Measurements from ENCODE around the gene SLC25A28. TPM values are rescaled to one million over a fixed set of nuclear protein-coding genes. Genes with fewer than 3 reads are reported as not detected.
A peak's percentile ranks its signal among the peaks of the same experiment; 100 is the strongest.

SLC25A28 gene
- 14.2 TPM for polyA plus RNA-seq (2013, experiment 1 of 2)
- polyA plus RNA-seq (2013, experiment 2 of 2) = 16.9 TPM

- Histone ChIP-seq H3K36me3 (ENCODE audit: insufficient read depth, low read length) (no peaks in the 10 kb centered on the region), H3K9ac (ENCODE audit: low read depth, low read length) (peak within 1 kb of the TSS; percentile 90), H3K27ac (ENCODE audit: low read depth, low read length) (peak within 1 kb of the TSS; percentile 96), H3K4me3 (ENCODE audit: low read length) (peak within 1 kb of the TSS; percentile 96), H3K27me3 (ENCODE audit: insufficient read depth, low read length) (no peaks in the 10 kb centered on the region), H3K9me3 (ENCODE audit: insufficient read depth, low read depth, low read length) (no peaks in the 10 kb centered on the region), H3K4me1 (ENCODE audit: insufficient read depth, low read length) (peaks cover 23% of the 10 kb centered on the region)
- WGBS = under 1% methylated on average over 75 of the region's 75 CpGs
These were observed at the start of gene SLC25A28 for GRCh38 chr10:99619851-99620710. TSS of gene SLC25A28 (minus strand) at chr10:99620439. CDS start at chr10:99620335, 104 bp downstream.

GRCh38 chr10:99667108-99667751 is 47.0 kb upstream of the SLC25A28 start:
- Histone ChIP-seq H3K4me1 (ENCODE audit: insufficient read depth, low read length) (no peaks in the 10 kb centered on the region), H3K27me3 (ENCODE audit: insufficient read depth, low read length) (no peaks in the 10 kb centered on the region), H3K27ac (ENCODE audit: low read depth, low read length) (no peak overlapping the region), H3K9ac (ENCODE audit: low read depth, low read length) (no peak overlapping the region), H3K4me3 (ENCODE audit: low read length) (no peak overlapping the region), H3K9me3 (ENCODE audit: insufficient read depth, low read depth, low read length) (no peaks in the 10 kb centered on the region), H3K36me3 (ENCODE audit: insufficient read depth, low read length) (peaks cover 41% of the 10 kb centered on the region)
- WGBS = 95% methylated on average over 4 of the region's 4 CpGs

- H3K4me1 ChIP-seq (ENCODE audit: insufficient read depth, low read length) = no peaks in the 10 kb centered on the region
- H3K27me3 ChIP-seq (ENCODE audit: insufficient read depth, low read length) = no peaks in the 10 kb centered on the region
- H3K9ac ChIP-seq (ENCODE audit: low read depth, low read length) = no peak overlapping the region
- no peak overlapping the region for H3K27ac ChIP-seq (ENCODE audit: low read depth, low read length)
- H3K36me3 ChIP-seq (ENCODE audit: insufficient read depth, low read length) = peaks cover 33% of the 10 kb centered on the region
- 93% methylated on average over 2 of the region's 2 CpGs for WGBS
- no peak overlapping the region for H3K4me3 ChIP-seq (ENCODE audit: low read length)
- H3K9me3 ChIP-seq (ENCODE audit: insufficient read depth, low read depth, low read length) = no peaks in the 10 kb centered on the region
These were observed 45.1 kb upstream of the SLC25A28 start for GRCh38 chr10:99665304-99665703.

- Histone ChIP-seq H3K4me3 (ENCODE audit: low read length) (no peak overlapping the region), H3K36me3 (ENCODE audit: insufficient read depth, low read length) (peaks cover 19% of the 10 kb centered on the region), H3K27me3 (ENCODE audit: insufficient read depth, low read length) (peaks cover 24% of the 10 kb centered on the region), H3K4me1 (ENCODE audit: insufficient read depth, low read length) (peaks cover 3% of the 10 kb centered on the region; the same call in 1 of the 2 replicates), H3K27ac (ENCODE audit: low read depth, low read length) (no peak overlapping the region), H3K9ac (ENCODE audit: low read depth, low read length) (no peak overlapping the region), H3K9me3 (ENCODE audit: insufficient read depth, low read depth, low read length) (no peaks in the 10 kb centered on the region)
- 94% methylated on average over 6 of the region's 6 CpGs for WGBS
These were observed 41.1 kb upstream of the SLC25A28 start for GRCh38 chr10:99661377-99661763.

- no peak overlapping the region for H3K27ac ChIP-seq (ENCODE audit: low read depth, low read length)
- no peak overlapping the region for H3K4me3 ChIP-seq (ENCODE audit: low read length)
- H3K9ac ChIP-seq (ENCODE audit: low read depth, low read length) = no peak overlapping the region
- H3K9me3 ChIP-seq (ENCODE audit: insufficient read depth, low read depth, low read length) = no peaks in the 10 kb centered on the region
- peaks cover 18% of the 10 kb centered on the region for H3K36me3 ChIP-seq (ENCODE audit: insufficient read depth, low read length)
- peaks cover 26% of the 10 kb centered on the region for H3K27me3 ChIP-seq (ENCODE audit: insufficient read depth, low read length)
- H3K4me1 ChIP-seq (ENCODE audit: insufficient read depth, low read length) = peaks cover 3% of the 10 kb centered on the region; the same call in 1 of the 2 replicates
- WGBS = 93% methylated on average over 5 of the region's 6 CpGs
These were observed 40.6 kb upstream of the SLC25A28 start for GRCh38 chr10:99660662-99661376.

GRCh38 chr10:99659868-99660366 is 39.7 kb upstream of the SLC25A28 start:
- peak overlapping the region; percentile 87 for H3K9ac ChIP-seq (ENCODE audit: low read depth, low read length)
- H3K27ac ChIP-seq (ENCODE audit: low read depth, low read length) = no peak overlapping the region; the same call in 1 of the 2 replicates
- peaks cover 26% of the 10 kb centered on the region for H3K27me3 ChIP-seq (ENCODE audit: insufficient read depth, low read length)
- H3K9me3 ChIP-seq (ENCODE audit: insufficient read depth, low read depth, low read length) = no peaks in the 10 kb centered on the region
- peaks cover 15% of the 10 kb centered on the region for H3K36me3 ChIP-seq (ENCODE audit: insufficient read depth, low read length)
- peak overlapping the region; percentile 83 for H3K4me3 ChIP-seq (ENCODE audit: low read length)
- WGBS = 19% methylated on average over 9 of the region's 10 CpGs
- H3K4me1 ChIP-seq (ENCODE audit: insufficient read depth, low read length) = peaks cover 3% of the 10 kb centered on the region; the same call in 1 of the 2 replicates

GRCh38 chr10:99659031-99659867 is 39.0 kb upstream of the SLC25A28 start, which contains the start of gene ENTPD7:
TSS of gene ENTPD7 (plus strand) at chr10:99659509. CDS start at chr10:99659957, 448 bp downstream.
- Histone ChIP-seq H3K4me1 (ENCODE audit: insufficient read depth, low read length) (peaks cover 3% of the 10 kb centered on the region; the same call in 1 of the 2 replicates), H3K27ac (ENCODE audit: low read depth, low read length) (no peak within 1 kb of the TSS; the same call in 1 of the 2 replicates), H3K36me3 (ENCODE audit: insufficient read depth, low read length) (peaks cover 15% of the 10 kb centered on the region), H3K27me3 (ENCODE audit: insufficient read depth, low read length) (peaks cover 26% of the 10 kb centered on the region), H3K4me3 (ENCODE audit: low read length) (peak within 1 kb of the TSS; percentile 83), H3K9me3 (ENCODE audit: insufficient read depth, low read depth, low read length) (no peaks in the 10 kb centered on the region), H3K9ac (ENCODE audit: low read depth, low read length) (peak within 1 kb of the TSS; percentile 87)
- WGBS = under 1% methylated on average over 71 of the region's 71 CpGs

GRCh38 chr10:99658622-99659030 is 38.4 kb upstream of the SLC25A28 start:
- Histone ChIP-seq H3K9ac (ENCODE audit: low read depth, low read length) (peak overlapping the region; percentile 62), H3K4me1 (ENCODE audit: insufficient read depth, low read length) (peaks cover 3% of the 10 kb centered on the region; the same call in 1 of the 2 replicates), H3K4me3 (ENCODE audit: low read length) (peak overlapping the region; percentile 83), H3K27me3 (ENCODE audit: insufficient read depth, low read length) (peaks cover 26% of the 10 kb centered on the region), H3K9me3 (ENCODE audit: insufficient read depth, low read depth, low read length) (no peaks in the 10 kb centered on the region), H3K27ac (ENCODE audit: low read depth, low read length) (no peak overlapping the region), H3K36me3 (ENCODE audit: insufficient read depth, low read length) (peaks cover 15% of the 10 kb centered on the region)
- 4% methylated on average over 24 of the region's 24 CpGs for WGBS

GRCh38 chr10:99656199-99657064 is 36.2 kb upstream of the SLC25A28 start:
- no peak overlapping the region for H3K9ac ChIP-seq (ENCODE audit: low read depth, low read length)
- H3K27ac ChIP-seq (ENCODE audit: low read depth, low read length) = no peak overlapping the region
- no peaks in the 10 kb centered on the region for H3K9me3 ChIP-seq (ENCODE audit: insufficient read depth, low read depth, low read length)
- H3K4me3 ChIP-seq (ENCODE audit: low read length) = no peak overlapping the region
- H3K4me1 ChIP-seq (ENCODE audit: insufficient read depth, low read length) = peaks cover 3% of the 10 kb centered on the region; the same call in 1 of the 2 replicates
- H3K27me3 ChIP-seq (ENCODE audit: insufficient read depth, low read length) = peaks cover 26% of the 10 kb centered on the region
- 0% methylated on average over 1 of the region's 1 CpG for WGBS
- H3K36me3 ChIP-seq (ENCODE audit: insufficient read depth, low read length) = peaks cover 3% of the 10 kb centered on the region; the same call in 1 of the 2 replicates

Data from HUES64 (cell line).